Trophoblast cell (in vitro differentiated cells and primary cell): Measurements from ENCODE around the gene SPAG9.

Experiments used
- DNase-seq, 2 donors: peaks; one replicate each; pipeline ENCODE4 v3.0.0-alpha.2; 2016
- H2AFZ ChIP-seq: 2 replicates; pipeline ENCODE4 v1.6.1; 2013; ENCODE audit warnings: low read length, moderate library complexity, mild to moderate bottlenecking; ENCODE audit not compliant: insufficient read depth, poor library complexity
- H2AK5ac ChIP-seq: 2 replicates; pipeline ENCODE4 v1.6.1; 2013; ENCODE audit warnings: mild to moderate bottlenecking, low read length
- H2BK120ac ChIP-seq: 2 replicates; pipeline ENCODE4 v1.6.1; 2013; ENCODE audit warnings: low read length, mild to moderate bottlenecking, moderate library complexity; ENCODE audit not compliant: insufficient read depth, poor library complexity
- H2BK12ac ChIP-seq: 2 replicates; pipeline ENCODE4 v1.6.1; 2013; ENCODE audit warnings: mild to moderate bottlenecking, low read length, moderate library complexity
- H2BK5ac ChIP-seq: 2 replicates; pipeline ENCODE4 v1.6.1; 2013; ENCODE audit warnings: low read length, low read depth, moderate library complexity, mild to moderate bottlenecking; ENCODE audit not compliant: poor library complexity
- H3K14ac ChIP-seq: 2 replicates; pipeline ENCODE4 v1.6.1; 2013; ENCODE audit warnings: mild to moderate bottlenecking, low read length
- H3K18ac ChIP-seq: 2 replicates; pipeline ENCODE4 v1.6.1; 2013; ENCODE audit warnings: mild to moderate bottlenecking, low read length
- H3K23ac ChIP-seq: 2 replicates; pipeline ENCODE4 v1.6.1; 2013; ENCODE audit warnings: low read length
- H3K27ac ChIP-seq: 2 replicates; pipeline ENCODE4 v1.5.1; 2013; ENCODE audit warnings: low read depth, mild to moderate bottlenecking, inconsistent platforms, low read length, moderate library complexity
- H3K27me3 ChIP-seq: 2 replicates; pipeline ENCODE4 v1.6.1; 2013; ENCODE audit warnings: inconsistent platforms, mild to moderate bottlenecking, low read length, moderate library complexity; ENCODE audit not compliant: insufficient read depth
- H3K36me3 ChIP-seq, 2 experiments: 1 replicate in 1 of 2; 2 replicates in 1 of 2; pipeline ENCODE4 v1.6.1; 2013; ENCODE audit warnings: low read length in 2 of 2, mild to moderate bottlenecking in 2 of 2, moderate library complexity in 1 of 2; ENCODE audit not compliant: insufficient read depth in 2 of 2, control insufficient read depth in 1 of 2
- H3K4ac ChIP-seq: 2 replicates; pipeline ENCODE4 v1.6.1; 2013; ENCODE audit warnings: low read depth, mild to moderate bottlenecking, low read length, moderate library complexity
- H3K4me1 ChIP-seq, 2 experiments: 1 replicate in 1 of 2; 2 replicates in 1 of 2; pipeline ENCODE4 v1.6.1; 2013; ENCODE audit warnings: low read length in 2 of 2, mild to moderate bottlenecking in 2 of 2, moderate library complexity in 1 of 2; ENCODE audit not compliant: insufficient read depth in 2 of 2, control insufficient read depth in 1 of 2
- H3K4me2 ChIP-seq: 2 replicates; pipeline ENCODE4 v1.6.1; 2013; ENCODE audit warnings: inconsistent platforms, mild to moderate bottlenecking, low read length, moderate library complexity
- H3K4me3 ChIP-seq: 2 replicates; pipeline ENCODE4 v1.5.1; 2013; ENCODE audit warnings: mild to moderate bottlenecking, low read depth, low read length, inconsistent platforms
- H3K79me1 ChIP-seq: one replicate; pipeline ENCODE4 v1.6.1; 2013; ENCODE audit warnings: low read length
- H3K79me2 ChIP-seq: 2 replicates; pipeline ENCODE4 v1.6.1; 2013; ENCODE audit warnings: low read length, mild to moderate bottlenecking; ENCODE audit not compliant: control insufficient read depth, insufficient read depth, poor library complexity
- H3K9ac ChIP-seq: 2 replicates; pipeline ENCODE4 v1.6.1; 2013; ENCODE audit warnings: mild to moderate bottlenecking, low read length
- H3K9me3 ChIP-seq: 2 replicates; pipeline ENCODE4 v1.6.1; 2013; ENCODE audit warnings: low read depth, mild to moderate bottlenecking, control low read depth, inconsistent platforms, low read length; ENCODE audit not compliant: insufficient read depth
- H4K12ac ChIP-seq: 2 replicates; pipeline ENCODE4 v1.6.1; 2013; ENCODE audit warnings: low read depth, mild to moderate bottlenecking, low read length, moderate library complexity
- H4K8ac ChIP-seq: 2 replicates; pipeline ENCODE4 v1.6.1; 2013; ENCODE audit warnings: low read depth, mild to moderate bottlenecking, low read length, moderate library complexity
- H4K91ac ChIP-seq: one replicate; pipeline ENCODE4 v1.6.1; 2013; ENCODE audit warnings: low read depth, mild to moderate bottlenecking, low read length, moderate library complexity
- WGBS: extraction: QIAGEN DNeasy Blood & Tissue Kit; methylation state at CpG from one replicate; pipeline ENCODE4 v1.1.7; 2013; ENCODE audit warnings: missing lambda C conversion rate; ENCODE audit not compliant: insufficient read length, insufficient coverage; ENCODE audit errors: extremely low coverage; 5-methylcytosine and 5-hydroxymethylcytosine counted together

The SPAG9 gene

GRCh38 chr17:51076821-51077220 is 43.8 kb downstream of the SPAG9 start:
- Histone ChIP-seq H2BK120ac (no peak overlapping the region), H3K4me3 (no peak overlapping the region), H3K14ac (no peak overlapping the region), H3K4ac (no peak overlapping the region), H4K8ac (no peak overlapping the region), H2AK5ac (no peak overlapping the region), H3K4me2 (no peak overlapping the region), H3K27ac (no peak overlapping the region), H2AFZ (no peak overlapping the region), H3K9ac (no peak overlapping the region), H2BK5ac (no peak overlapping the region), H4K12ac (no peak overlapping the region), H3K79me2 (no peaks in the 10 kb centered on the region), H3K18ac (no peak overlapping the region), H3K79me1 (no peaks in the 10 kb centered on the region), H3K27me3 (no peaks in the 10 kb centered on the region), H3K23ac (no peak overlapping the region), H3K36me3 (peaks cover 4 to 9% of the 10 kb centered on the region in 2 experiments), H3K9me3 (no peaks in the 10 kb centered on the region), H4K91ac (no peak overlapping the region), H2BK12ac (no peak overlapping the region), H3K4me1 (no peaks in the 10 kb centered on the region)
- peak; percentile 11 to 62 for DNase-seq
- no CpG with 5 or more reads among the region's 3 CpGs for WGBS

- Histone ChIP-seq H3K79me2 (no peaks in the 10 kb centered on the region), H3K4me2 (no peak overlapping the region)
Observed at GRCh38 chr17:51071556-51071955, 49.1 kb downstream of the SPAG9 start.

GRCh38 chr17:51065466-51065865 is 55.2 kb downstream of the SPAG9 start:
- Histone ChIP-seq H2BK120ac (no peak overlapping the region), H2BK5ac (no peak overlapping the region), H3K14ac (no peak overlapping the region), H4K12ac (no peak overlapping the region), H4K91ac (no peak overlapping the region), H3K4ac (no peak overlapping the region), H3K4me3 (no peak overlapping the region), H3K9me3 (no peaks in the 10 kb centered on the region), H3K27me3 (no peaks in the 10 kb centered on the region), H2AK5ac (no peak overlapping the region), H3K18ac (no peak overlapping the region), H2BK12ac (no peak overlapping the region), H2AFZ (no peak overlapping the region), H3K79me1 (no peaks in the 10 kb centered on the region), H3K36me3 (no peaks in the 10 kb centered on the region), H3K27ac (no peak overlapping the region), H3K23ac (no peak overlapping the region), H3K4me2 (no peak overlapping the region), H3K9ac (no peak overlapping the region), H3K4me1 (no peaks in the 10 kb centered on the region), H4K8ac (no peak overlapping the region), H3K79me2 (no peaks in the 10 kb centered on the region)
- no peak for DNase-seq
- WGBS, result no CpG with 5 or more reads among the region's 1 CpG

More at GRCh38 chr17:51071556-51071955, 49.1 kb downstream of the SPAG9 start:
- Histone ChIP-seq H2AK5ac (no peak overlapping the region), H4K12ac (no peak overlapping the region), H3K23ac (no peak overlapping the region), H4K91ac (no peak overlapping the region), H3K14ac (no peak overlapping the region), H2BK120ac (no peak overlapping the region), H3K79me1 (no peaks in the 10 kb centered on the region), H3K9ac (no peak overlapping the region), H3K4me1 (no peaks in the 10 kb centered on the region), H2AFZ (no peak overlapping the region), H2BK12ac (no peak overlapping the region), H3K27ac (no peak overlapping the region), H3K36me3 (no peaks in the 10 kb centered on the region), H3K4ac (no peak overlapping the region), H3K9me3 (no peaks in the 10 kb centered on the region), H2BK5ac (no peak overlapping the region), H3K18ac (no peak overlapping the region), H4K8ac (no peak overlapping the region), H3K4me3 (no peak overlapping the region), H3K27me3 (no peaks in the 10 kb centered on the region)
- DNase-seq, result no peak

GRCh38 chr17:51064061-51064735 is 56.5 kb downstream of the SPAG9 start:
- Histone ChIP-seq H3K9ac (no peak overlapping the region), H3K27ac (no peak overlapping the region), H2AK5ac (no peak overlapping the region), H3K36me3 (no peaks in the 10 kb centered on the region), H4K8ac (no peak overlapping the region), H2BK120ac (no peak overlapping the region), H3K14ac (no peak overlapping the region), H4K91ac (no peak overlapping the region), H2AFZ (no peak overlapping the region), H3K9me3 (no peaks in the 10 kb centered on the region), H4K12ac (no peak overlapping the region), H3K4me1 (peaks cover 1 to 4% of the 10 kb centered on the region in 2 experiments), H3K79me1 (no peaks in the 10 kb centered on the region), H3K4me3 (no peak overlapping the region), H3K4me2 (no peak overlapping the region), H3K23ac (no peak overlapping the region), H3K18ac (no peak overlapping the region), H2BK12ac (no peak overlapping the region), H3K4ac (no peak overlapping the region), H3K79me2 (no peaks in the 10 kb centered on the region), H2BK5ac (no peak overlapping the region), H3K27me3 (no peaks in the 10 kb centered on the region)
- WGBS, result no CpG with 5 or more reads among the region's 1 CpG
- DNase-seq, result no peak
